PFSK-1 (cell line): ENCODE measurements around the gene EFNB1.

Source experiments
- FOXP2 ChIP-seq: optimal IDR thresholded peaks from 2 replicates; pipeline ENCODE3; 2011; ENCODE audit warnings: borderline replicate concordance, control low read depth, inconsistent platforms; ENCODE audit not compliant: insufficient read depth; ENCODE audit errors: extremely low read length, extremely low read depth
- POLR2AphosphoS5 ChIP-seq: IDR thresholded peaks from 2 replicates; pipeline ENCODE4 v1.6.1; 2012; ENCODE audit warnings: low read depth, mild to moderate bottlenecking, control low read depth, low read length, moderate library complexity
- REST ChIP-seq, 2 experiments: IDR thresholded peaks; 2 replicates each; pipeline versions ENCODE4 v1.6.1 to v1.8.0; 2011 to 2012; ENCODE audit warnings: low read depth in 2 of 2, low read length in 2 of 2, control low read depth in 1 of 2, inconsistent platforms in 1 of 2, mild to moderate bottlenecking in 1 of 2, moderate library complexity in 1 of 2; ENCODE audit not compliant: insufficient read depth in 1 of 2
- SIN3A ChIP-seq: IDR thresholded peaks from 2 replicates; pipeline ENCODE4 v1.6.1; 2012; ENCODE audit warnings: mild to moderate bottlenecking, low read length, moderate library complexity, borderline replicate concordance; ENCODE audit not compliant: insufficient read depth
- TAF1 ChIP-seq: IDR thresholded peaks from 2 replicates; pipeline ENCODE4 v1.6.1; 2012; ENCODE audit warnings: low read length, control low read depth, borderline replicate concordance; ENCODE audit not compliant: insufficient read depth

Gene EFNB1

DNA sequence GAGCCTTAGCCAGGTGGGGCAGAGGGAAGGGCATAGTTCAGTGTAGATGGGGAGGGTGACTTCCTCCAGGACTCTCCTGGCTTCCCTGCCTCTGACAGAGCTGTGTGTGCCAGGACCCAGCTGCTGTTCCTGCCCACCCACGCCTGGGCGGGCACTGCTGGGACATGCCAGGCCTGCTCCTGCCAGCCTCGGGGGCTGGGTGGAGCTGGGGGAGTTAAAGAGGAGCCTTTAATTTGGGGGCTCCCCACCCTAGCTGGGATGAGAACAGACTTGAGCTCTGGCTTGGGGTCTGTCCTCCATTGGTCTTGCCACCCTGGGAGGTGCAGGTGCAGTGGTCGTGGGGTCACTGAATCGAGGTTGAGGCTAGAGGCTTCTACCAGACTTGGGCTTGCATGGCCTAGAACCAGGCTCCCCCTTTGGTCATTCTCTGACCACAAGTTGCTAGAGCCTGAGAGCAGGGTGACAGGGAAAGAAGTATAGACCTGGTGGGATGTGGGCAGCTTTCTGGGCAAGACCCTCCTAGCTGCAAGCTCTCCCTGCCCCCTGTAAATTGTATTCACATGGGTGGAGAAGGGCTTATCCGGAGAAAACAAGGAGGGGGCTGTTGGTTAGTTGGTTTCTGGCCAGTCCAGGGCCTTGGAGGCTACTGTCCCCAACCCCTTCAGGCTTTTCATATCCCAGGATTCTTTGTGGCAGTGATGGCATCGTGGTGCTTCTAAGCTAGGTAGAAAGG is 5.7 kb downstream of the EFNB1 start:
- TF ChIP-seq FOXP2 (no peak), REST (IDR thresholded peaks at IDR 0.05; ENCODE audit: insufficient read depth in 1 of 2, low read depth in 2 of 2, low read length in 2 of 2) (no peak)

GRCh38 chrX:68835104-68835442 is 6.3 kb downstream of the EFNB1 start:
- no peak for TF ChIP-seq SIN3A
- no peak for TF ChIP-seq TAF1
- TF ChIP-seq REST (IDR thresholded peaks at IDR 0.05; ENCODE audit: insufficient read depth in 1 of 2, low read depth in 2 of 2, low read length in 2 of 2), result no peak
- TF ChIP-seq POLR2AphosphoS5, result no peak
- no peak for TF ChIP-seq FOXP2

DNA sequence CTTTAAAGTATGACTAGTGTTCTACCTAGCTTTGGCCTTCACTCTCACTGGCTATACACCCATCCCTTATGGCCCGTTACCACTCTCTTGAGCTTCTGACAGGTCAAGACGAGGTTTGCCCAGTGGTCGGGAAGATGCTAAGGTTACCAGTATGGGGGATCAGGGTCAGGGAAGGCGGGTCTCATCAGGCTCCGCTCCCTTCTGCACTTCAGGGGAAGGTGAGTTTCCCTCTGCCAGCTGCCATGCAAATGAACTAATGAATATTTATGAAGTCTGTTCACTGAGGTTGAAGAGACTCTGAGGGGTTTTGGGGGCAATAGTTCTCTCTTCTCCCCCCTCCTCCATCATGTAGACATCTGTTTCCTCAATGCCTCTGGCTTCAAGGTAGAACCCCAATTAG is 6.6 kb downstream of the EFNB1 start:
- no peak for TF ChIP-seq POLR2AphosphoS5
- TF ChIP-seq REST (IDR thresholded peaks at IDR 0.05; ENCODE audit: insufficient read depth in 1 of 2, low read depth in 2 of 2, low read length in 2 of 2), result no peak
- no peak for TF ChIP-seq SIN3A
- TF ChIP-seq TAF1, result no peak
- TF ChIP-seq FOXP2, result no peak

- no peak for TF ChIP-seq SIN3A
- no peak for TF ChIP-seq REST (IDR thresholded peaks at IDR 0.05; ENCODE audit: insufficient read depth in 1 of 2, low read depth in 2 of 2, low read length in 2 of 2)
- no peak for TF ChIP-seq TAF1
- no peak for TF ChIP-seq FOXP2
- no peak for TF ChIP-seq POLR2AphosphoS5
Observed at GRCh38 chrX:68837119-68837518, 8.3 kb downstream of the EFNB1 start.

DNA sequence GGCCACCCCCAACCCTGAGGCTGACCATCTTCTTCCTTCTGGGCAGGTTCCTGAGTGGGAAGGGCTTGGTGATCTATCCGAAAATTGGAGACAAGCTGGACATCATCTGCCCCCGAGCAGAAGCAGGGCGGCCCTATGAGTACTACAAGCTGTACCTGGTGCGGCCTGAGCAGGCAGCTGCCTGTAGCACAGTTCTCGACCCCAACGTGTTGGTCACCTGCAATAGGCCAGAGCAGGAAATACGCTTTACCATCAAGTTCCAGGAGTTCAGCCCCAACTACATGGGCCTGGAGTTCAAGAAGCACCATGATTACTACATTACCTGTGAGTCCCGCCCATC is 9.7 kb downstream of the EFNB1 start:
- TF ChIP-seq TAF1 (no peak), POLR2AphosphoS5 (no peak), SIN3A (no peak), REST (IDR thresholded peaks at IDR 0.05; ENCODE audit: insufficient read depth in 1 of 2, low read depth in 2 of 2, low read length in 2 of 2) (no peak), FOXP2 (no peak)
